GM19193 (cell line): ENCODE measurements around the gene SYTL4.

Experiments used
- POLR2A ChIP-seq: IDR thresholded peaks from 4 replicates; pipeline ENCODE4 v1.6.1; 2011; ENCODE audit not compliant: insufficient read depth, insufficient read length; ENCODE audit errors: extremely low read depth

The SYTL4 gene

DNA sequence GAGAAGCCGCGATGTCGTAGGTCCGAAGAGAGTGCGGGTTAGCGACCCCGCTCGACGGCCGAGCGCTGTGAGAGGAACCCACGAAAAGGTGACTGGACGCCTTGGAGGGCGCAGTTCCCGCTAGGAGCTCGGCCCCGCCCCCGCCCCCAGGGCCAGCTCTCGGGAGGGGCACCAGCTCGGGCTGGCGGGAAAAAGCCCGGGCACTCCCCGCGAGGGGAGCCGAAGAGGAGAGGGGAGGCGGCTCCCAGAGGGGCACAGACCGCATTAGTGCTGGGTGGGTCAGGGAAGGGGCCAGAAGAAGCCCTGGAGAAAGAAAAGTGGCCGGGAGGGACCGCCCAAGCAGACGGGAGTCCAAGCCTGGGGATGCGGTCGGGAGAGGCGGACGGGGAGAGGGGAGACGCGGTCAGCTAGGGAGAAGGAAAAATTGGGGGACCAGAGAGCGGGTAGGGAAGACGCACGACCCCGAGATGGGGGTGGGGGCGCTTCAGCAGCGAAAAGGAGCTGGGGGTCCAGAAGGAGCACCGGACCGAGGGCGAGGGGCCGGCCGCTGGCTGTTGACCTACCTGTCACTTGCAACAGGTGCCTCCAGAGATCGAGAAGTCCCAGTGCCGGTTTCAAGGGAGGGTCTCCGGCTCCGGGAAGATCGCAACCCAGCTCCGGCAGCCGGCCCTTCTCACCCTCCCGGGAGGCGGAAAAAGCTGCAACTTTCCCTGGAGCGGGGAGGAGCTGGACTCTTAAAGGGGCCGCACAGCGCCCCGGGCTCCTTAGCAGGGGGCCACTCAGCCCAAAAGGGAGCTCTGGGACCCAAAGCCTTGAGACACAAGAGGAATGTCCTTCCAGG, at the start of gene SYTL4:
Gene SYTL4, minus strand, starts transcription at position 681 of the 841 bp plus-strand sequence. CDS start 30,084 bp downstream, outside the sequence.
- no peak for TF ChIP-seq POLR2A

DNA sequence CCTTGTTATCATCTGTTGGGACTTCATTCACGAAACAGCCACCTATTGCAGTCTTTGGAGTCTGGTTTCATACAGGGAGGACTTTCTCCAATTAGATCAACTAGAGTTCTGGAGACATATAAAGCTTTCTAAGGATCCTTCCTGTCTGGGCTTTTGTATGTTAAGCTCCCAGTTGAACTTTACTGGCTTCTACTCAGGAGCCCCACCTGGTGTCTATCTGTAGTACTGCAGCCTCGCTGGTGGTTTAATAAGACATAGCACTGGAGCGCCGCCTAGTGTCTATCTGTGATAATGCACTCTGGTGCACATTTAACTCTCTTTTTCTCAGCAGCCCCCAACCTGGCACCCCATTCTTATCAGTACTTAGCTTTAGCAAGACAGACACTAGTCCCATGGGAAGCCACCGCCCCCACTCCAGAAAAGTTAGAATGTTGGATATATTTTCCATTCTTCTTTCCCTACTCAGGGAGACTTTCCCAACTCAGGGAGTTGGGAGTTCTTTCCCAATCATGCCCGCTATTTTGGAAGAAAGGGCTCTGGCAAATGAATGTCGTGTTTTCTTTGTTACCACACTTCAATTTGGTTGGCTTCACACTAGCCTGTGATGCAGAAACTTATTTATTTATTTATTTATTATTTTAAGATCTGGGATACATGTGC, 36.9 kb upstream of the SYTL4 start:
- TF ChIP-seq POLR2A = no peak

DNA sequence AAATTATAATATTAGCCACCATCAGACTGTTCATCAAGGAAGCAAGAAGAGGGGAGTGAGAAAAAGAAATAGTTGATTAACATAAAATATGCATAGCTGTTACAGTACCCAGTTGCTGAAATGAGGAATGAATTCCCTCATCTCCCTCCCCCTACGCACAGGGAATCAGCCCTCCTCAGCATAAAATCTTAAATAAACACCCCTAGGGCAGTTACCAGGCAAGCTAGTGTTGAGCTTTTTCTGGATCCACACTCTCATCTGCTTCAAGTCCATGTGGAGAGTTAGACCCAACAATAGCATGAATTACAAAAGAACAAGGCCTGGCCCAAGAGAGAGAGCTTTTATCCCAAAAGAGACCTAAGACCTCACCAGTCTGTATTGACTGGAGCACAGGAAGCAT, 19.0 kb upstream of the SYTL4 start:
- TF ChIP-seq POLR2A = no peak

DNA sequence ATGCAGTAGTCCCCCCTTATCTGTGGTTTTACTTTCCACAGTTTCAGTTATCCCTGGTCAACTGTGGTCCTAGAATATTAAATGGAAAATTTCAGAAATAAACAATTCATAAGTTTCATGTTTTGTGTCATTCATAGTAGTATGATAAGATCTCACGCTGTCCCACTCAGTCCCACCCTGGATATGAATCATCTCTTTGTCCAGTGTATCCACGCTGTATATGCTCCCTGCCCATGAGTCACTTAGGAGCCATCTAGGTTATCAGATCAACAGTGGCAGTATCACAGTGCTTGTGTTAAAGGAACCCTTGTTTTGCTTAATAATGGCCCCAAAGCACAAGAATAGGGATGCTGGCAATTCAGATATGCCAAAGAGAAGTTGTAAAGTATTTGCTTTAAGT, 16.2 kb upstream of the SYTL4 start:
- no peak for TF ChIP-seq POLR2A

DNA sequence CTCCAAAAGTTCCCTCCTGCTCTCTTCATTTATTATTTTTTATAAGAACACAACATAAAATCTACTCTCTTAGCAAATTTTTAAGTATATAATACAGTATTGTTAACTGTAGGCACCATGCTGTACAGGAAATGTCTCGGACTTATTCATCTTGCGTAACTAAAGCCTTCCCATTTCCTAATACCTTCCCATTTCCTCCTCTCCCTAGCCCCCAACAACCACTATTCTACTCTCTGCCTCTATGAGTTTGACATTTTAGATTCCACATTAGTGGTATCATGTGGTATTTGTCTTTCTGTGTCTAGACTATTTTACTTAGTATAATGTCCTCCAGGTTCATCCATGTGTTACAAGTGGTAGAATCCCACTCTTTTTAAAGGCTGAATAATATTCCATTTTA, 15.8 kb upstream of the SYTL4 start:
- TF ChIP-seq POLR2A = no peak

DNA sequence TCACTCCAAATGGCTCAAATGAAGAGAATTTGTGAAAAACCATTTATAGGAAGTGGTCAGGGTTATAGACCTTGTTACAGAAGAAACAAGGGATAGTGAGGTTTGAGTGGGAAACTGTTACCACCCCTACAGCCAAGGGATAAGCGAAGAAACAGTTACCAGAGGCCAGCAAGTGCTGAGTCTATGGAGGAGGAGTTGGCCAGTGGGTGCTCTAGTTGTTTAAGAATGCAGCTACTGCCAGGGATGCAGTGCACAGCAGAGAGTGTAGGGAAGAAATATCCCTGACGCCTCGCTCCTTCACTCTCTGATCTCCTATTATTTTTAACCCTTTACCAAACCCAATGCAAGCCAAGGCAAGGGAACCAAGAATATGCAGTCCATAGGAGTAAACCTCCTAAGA, 15.2 kb upstream of the SYTL4 start:
- no peak for TF ChIP-seq POLR2A

DNA sequence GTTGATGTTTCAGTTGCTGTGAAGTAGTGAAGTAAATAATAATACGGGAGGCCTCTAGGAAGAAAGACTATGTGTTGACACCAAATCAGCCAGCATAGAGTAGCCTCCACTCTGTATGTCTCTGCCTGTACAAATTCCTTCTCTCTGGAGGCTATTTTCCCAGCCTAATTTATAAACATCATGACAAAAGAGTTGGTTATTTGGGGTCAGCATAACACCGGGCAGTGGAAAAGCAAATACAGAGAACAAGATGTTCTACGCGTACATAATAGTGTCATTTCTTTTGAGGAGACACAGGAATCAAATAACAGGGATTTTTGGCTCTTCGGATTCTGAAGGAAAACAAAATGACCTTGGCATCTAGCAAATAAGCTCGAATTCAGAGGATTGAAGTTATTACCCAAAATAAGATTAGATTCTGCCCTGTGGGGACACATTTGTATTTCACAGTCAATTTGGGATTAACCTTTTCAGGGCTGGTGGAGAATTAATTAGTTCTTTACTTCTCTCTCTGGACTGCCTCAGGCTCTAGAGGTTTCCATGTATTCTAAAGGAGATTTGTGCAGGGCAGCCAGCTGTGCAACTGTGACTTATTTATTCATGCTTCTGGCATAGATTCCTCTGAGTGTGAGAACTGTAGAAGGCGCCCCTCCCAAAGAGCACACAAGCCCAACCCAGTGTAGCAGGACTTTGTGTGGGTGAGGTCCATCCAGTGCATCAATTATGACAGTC, 14.1 kb upstream of the SYTL4 start:
- TF ChIP-seq POLR2A = no peak

DNA sequence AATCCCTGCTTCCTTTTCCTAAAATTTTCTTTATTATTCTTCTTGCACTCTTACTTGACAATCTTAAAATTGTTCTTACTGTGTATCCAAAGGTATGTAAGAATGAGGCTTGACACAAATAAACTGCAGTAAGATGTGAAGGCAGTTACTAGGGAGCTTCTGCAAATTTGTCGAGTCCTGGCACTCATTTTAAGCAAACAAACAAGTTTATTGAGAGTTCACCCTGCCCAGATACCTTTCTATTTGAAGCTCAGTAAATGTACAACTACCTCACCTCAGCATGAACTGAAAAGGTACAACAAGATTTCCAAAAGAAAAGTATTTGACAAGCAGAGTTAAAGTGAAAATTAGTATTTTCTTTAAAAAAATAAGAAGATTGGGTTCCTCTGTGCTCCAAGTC, 13.3 kb upstream of the SYTL4 start:
- TF ChIP-seq POLR2A = no peak

DNA sequence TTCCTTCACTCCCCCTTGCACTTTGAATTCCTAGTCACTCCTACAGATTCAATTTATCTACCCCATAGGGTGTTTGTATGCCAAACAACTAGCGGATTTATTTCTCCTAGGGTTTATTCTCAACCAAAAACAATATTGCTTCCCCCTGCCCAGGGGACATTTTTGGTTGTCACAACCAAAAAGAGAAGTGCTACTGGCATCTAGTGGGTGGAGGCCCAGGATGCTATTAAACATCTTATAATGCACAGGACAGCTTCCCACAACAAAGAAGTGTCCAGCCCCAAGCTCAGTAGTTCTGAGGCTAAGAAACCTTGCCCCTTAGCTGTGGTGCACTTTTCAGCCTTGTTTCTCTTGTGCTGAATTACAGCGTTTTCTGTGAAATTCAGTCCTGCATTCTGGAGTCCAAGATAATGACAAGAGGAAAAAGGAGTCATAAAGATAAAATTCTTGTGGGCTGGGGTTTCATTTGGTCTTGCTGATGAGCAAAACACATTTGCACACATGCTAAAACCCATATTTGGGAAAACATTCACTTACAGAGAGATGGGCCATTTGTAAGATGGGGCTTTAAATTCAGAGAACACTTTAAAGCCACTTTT, 11.2 kb upstream of the SYTL4 start:
- no peak for TF ChIP-seq POLR2A

DNA sequence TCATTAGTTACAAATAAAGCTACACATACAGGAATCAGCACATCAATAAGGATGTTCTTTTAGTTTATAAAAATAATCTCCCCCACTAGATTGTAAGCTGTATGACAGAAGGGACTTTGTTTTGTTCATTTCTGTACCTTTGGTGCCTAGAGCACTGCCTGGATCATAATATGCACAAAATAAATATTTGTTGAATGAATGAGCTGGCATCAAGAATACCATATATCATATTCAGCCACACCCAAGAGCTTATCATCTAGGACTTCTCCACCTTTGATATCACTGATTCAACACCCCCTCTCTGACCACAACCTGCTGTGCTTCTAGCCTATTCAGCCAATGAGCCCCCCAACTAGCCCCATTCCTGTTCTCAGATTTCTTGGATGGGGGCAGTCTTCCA, 10.6 kb downstream of the SYTL4 start:
- TF ChIP-seq POLR2A = no peak

DNA sequence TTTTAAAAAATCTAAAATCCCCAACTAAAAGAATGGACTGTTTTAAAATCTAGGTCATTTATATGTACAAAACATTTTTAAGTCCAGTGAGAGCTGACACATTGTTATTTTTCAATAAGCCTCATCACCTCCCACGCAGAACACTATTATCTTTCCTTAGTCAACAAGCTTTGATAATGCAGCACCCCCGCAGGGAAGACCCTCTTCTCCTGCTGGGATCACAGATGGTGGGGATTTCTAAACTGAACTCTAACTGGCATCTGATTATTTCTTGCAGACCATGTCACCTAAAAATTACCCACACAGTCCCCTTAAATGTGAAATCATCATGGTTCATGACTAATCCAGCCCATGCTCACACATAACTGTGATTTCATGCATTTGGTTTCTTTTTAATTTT, 11.6 kb downstream of the SYTL4 start:
- TF ChIP-seq POLR2A = no peak

DNA sequence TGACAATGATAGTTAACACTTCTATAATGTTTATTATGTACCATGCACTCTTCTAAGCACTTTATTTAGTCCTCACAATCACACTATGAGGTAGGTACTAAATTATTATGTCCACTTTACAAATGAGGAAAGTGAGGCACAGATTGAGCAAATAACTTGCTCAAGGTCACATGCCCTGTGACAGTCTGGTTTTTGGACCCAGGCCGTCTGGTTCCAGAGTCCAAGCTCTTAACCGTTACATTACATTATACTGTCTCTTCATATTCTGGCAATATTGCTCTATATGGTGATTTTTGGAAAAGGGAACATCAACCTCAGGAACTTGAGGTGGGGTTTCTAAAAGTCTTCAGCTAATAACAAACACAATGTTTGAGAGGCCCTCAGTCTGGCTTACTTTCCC, 12.8 kb downstream of the SYTL4 start:
- no peak for TF ChIP-seq POLR2A

DNA sequence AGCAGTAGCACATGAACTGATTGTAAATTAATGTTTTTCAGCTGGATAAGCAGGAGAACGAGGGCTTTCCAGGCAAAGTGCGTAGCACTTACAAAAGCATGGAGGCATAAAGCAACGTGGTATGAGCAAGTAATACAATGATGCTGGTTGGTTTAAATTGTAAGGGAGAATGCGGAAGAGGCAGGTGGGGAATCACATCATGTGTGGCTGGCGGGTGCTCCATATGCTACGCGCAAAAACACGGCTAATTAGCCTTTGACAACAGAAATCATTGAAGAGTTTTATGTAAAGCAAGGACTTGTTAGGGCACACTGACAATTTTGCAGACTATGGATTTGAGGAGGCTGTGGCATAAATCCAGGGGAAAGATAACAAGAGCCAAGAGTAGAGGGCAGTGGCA, 14.6 kb downstream of the SYTL4 start:
- no peak for TF ChIP-seq POLR2A

DNA sequence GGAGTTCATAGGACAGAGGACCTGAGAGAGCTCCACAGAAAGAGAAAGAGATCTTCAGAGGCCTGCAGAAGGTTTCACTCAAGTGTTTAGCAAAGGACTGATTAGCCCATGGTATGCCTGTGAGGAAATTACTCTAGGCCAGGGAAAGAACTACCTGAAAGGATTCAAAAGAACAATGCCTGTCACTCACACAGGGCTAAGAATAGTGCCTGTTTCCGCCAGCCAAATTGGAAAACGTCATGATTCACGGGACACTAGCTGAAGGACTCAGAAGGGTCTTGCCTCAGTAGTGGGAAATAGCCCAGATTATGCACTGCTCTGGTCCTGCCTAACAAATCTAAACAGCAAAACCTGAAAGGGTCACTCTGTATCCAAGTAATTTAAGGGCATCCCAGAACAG, 21.1 kb downstream of the SYTL4 start:
- no peak for TF ChIP-seq POLR2A

DNA sequence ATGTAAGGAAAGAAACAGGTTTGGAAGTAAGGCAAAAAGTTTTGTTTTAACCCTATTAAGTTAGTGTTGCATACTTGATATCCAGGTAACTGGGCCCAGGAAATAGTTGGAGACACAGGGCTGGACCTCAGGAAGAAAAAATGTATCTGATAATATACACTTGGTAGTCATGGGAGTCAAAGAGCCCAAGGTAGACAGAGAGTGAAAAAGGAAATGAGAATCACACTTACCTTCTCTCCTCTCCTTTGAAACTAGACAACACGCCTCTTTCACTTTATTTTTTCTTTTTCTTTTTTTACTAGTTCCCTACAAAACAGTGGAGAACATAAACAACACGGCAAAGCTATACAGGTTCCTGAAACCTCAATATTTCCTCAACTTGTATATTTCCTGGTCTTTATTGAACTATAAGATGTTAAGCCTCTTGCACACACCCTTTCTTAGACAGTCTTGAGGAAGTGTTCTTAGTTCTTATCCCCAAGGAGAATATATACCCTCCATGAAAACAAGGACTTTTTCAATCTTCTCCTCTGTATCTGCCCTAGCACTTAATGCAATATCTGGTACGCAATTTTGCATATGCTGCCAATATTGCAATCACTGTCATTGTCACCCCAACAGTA, 27.2 kb downstream of the SYTL4 start:
- no peak for TF ChIP-seq POLR2A
